Ascending aorta (tissue), 2 donors: ENCODE data around the gene PLAU. TPM values are rescaled to one million over a fixed set of nuclear protein-coding genes. Genes with fewer than 3 reads are reported as not detected.

Experiments used
- DNase-seq, 2 donors: peaks; one replicate each; pipeline ENCODE4 v3.0.0-alpha.2; 2019; ENCODE audit warnings: low spot score in 2 of 2
- H3K27ac ChIP-seq, 2 donors: fragments of 200-600 bp; sonication (generic); one replicate each; pipeline ENCODE4 v1.5.1; 2016 to 2017; ENCODE audit warnings: mild to moderate bottlenecking in 1 of 2
- H3K27me3 ChIP-seq: fragments of 200-600 bp; sonication (generic); one replicate; pipeline ENCODE4 v1.5.1; 2017
- H3K36me3 ChIP-seq, 2 donors: fragments of 200-600 bp; sonication (generic); one replicate each; pipeline ENCODE4 v1.5.1; 2016
- H3K4me1 ChIP-seq, 2 donors: fragments of 200-600 bp; sonication (generic); one replicate each; pipeline ENCODE4 v1.5.1; 2016 to 2017; ENCODE audit warnings: mild to moderate bottlenecking in 1 of 2
- H3K4me3 ChIP-seq, 2 donors: fragments of 200-600 bp; sonication (generic); one replicate each; pipeline ENCODE4 v1.5.1; 2016 to 2017; ENCODE audit warnings: mild to moderate bottlenecking in 1 of 2
- H3K9me3 ChIP-seq, 2 donors: fragments of 200-600 bp; sonication (generic); one replicate each; pipeline ENCODE4 v1.5.1; 2016
- CTCF ChIP-seq, 3 experiments: fragments of 200-600 bp in 2 of 3; fragments of 450-650 bp in 1 of 3; sonication (generic) in 2 of 3; IDR thresholded peaks; one replicate each; pipeline ENCODE4 v1.5.1; 2016 to 2019; ENCODE audit warnings: antibody characterized with exemption in 3 of 3, mild to moderate bottlenecking in 1 of 3, moderate library complexity in 1 of 3
- intact Hi-C: fragments of 100-400 bp; cut with DNase I; formaldehyde crosslinking; loops from one replicate; pipeline ENCODE4 v1.15.1; 2023
- total RNA-seq: library from RNA; depleted of rRNA; stranded (reverse); fragments of >200 nt; gene quantifications from one replicate; pipeline ENCODE4 v1.1.0, GENCODE V29; 2016

The PLAU gene
- total RNA-seq, 1 donor from 2014 or later = 1.5 TPM

GRCh38 chr10:73922007-73922863, 11.3 kb downstream of the PLAU start:
- no peak overlapping the region for H3K4me3 ChIP-seq
- intact Hi-C loops = no loop called here
- no peaks in the 10 kb centered on the region for H3K36me3 ChIP-seq
- no peak for DNase-seq
- no peak for TF ChIP-seq CTCF (IDR thresholded peaks at IDR 0.05)
- H3K27ac ChIP-seq = no peak overlapping the region
- H3K4me1 ChIP-seq = peaks cover 0 to 4% of the 10 kb centered on the region in 2 donors
- H3K27me3 ChIP-seq = no peaks in the 10 kb centered on the region
- H3K9me3 ChIP-seq = no peaks in the 10 kb centered on the region

GRCh38 chr10:73922864-73923133, 11.9 kb downstream of the PLAU start:
- peaks cover 0 to 4% of the 10 kb centered on the region in 2 donors for H3K4me1 ChIP-seq
- DNase-seq = no peak
- no peaks in the 10 kb centered on the region for H3K27me3 ChIP-seq
- H3K36me3 ChIP-seq = no peaks in the 10 kb centered on the region
- no peak for TF ChIP-seq CTCF (IDR thresholded peaks at IDR 0.05)
- H3K9me3 ChIP-seq = no peaks in the 10 kb centered on the region
- no peak overlapping the region for H3K4me3 ChIP-seq
- H3K27ac ChIP-seq = no peak overlapping the region
- intact Hi-C loops = no loop called here

- Histone ChIP-seq H3K27ac (no peak overlapping the region), H3K4me1 (peaks cover 0 to 4% of the 10 kb centered on the region in 2 donors), H3K4me3 (no peak overlapping the region), H3K36me3 (no peaks in the 10 kb centered on the region), H3K27me3 (no peaks in the 10 kb centered on the region), H3K9me3 (no peaks in the 10 kb centered on the region)
- no peak for TF ChIP-seq CTCF (IDR thresholded peaks at IDR 0.05)
- DNase-seq = no peak
- intact Hi-C loops = no loop called here
Measured at GRCh38 chr10:73923935-73924598, 13.1 kb downstream of the PLAU start.

GRCh38 chr10:73924935-73925334, 14.0 kb downstream of the PLAU start:
- Histone ChIP-seq H3K27me3 (no peaks in the 10 kb centered on the region), H3K27ac (no peak overlapping the region), H3K9me3 (no peaks in the 10 kb centered on the region), H3K4me3 (no peak overlapping the region), H3K36me3 (no peaks in the 10 kb centered on the region), H3K4me1 (peaks cover 0 to 2% of the 10 kb centered on the region in 2 donors)
- intact Hi-C loops = no loop called here
- no peak for DNase-seq
- TF ChIP-seq CTCF (IDR thresholded peaks at IDR 0.05) = no peak

GRCh38 chr10:73925539-73925938, 14.6 kb downstream of the PLAU start:
- DNase-seq = no peak
- no peak overlapping the region for H3K4me3 ChIP-seq
- intact Hi-C loops = no loop called here
- TF ChIP-seq CTCF (IDR thresholded peaks at IDR 0.05) = no peak
- H3K4me1 ChIP-seq = no peaks in the 10 kb centered on the region
- no peaks in the 10 kb centered on the region for H3K9me3 ChIP-seq
- no peaks in the 10 kb centered on the region for H3K36me3 ChIP-seq
- no peak overlapping the region for H3K27ac ChIP-seq
- H3K27me3 ChIP-seq = no peaks in the 10 kb centered on the region
